ENCODE measurements around the gene IL12RB2.

DNA sequence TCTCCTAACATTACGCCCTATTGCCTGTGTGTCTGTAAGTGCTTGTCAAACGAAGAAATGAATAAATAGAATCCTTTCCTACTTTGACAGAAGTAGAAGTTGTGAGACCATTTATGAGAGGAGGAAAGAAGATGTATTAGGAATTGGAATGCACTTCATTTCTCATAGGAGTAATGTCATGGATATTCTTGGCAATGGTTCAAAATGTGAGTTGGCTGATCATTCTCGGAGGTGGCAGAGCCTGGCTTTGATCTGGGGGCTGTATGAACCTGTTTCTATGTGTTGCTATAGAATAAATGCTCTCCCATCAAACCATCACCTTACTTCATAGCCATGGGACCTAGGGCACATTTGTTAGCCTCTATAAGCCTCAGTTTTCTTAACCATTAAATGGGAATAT lies 132.7 kb downstream of the IL12RB2 start:
- no peak for TF ChIP-seq POLR2A (IDR thresholded peaks at IDR 0.05)
- TF ChIP-seq CTCF (IDR thresholded peaks at IDR 0.05), result no peak
